ENCODE results near the gene GPR152.

DNA sequence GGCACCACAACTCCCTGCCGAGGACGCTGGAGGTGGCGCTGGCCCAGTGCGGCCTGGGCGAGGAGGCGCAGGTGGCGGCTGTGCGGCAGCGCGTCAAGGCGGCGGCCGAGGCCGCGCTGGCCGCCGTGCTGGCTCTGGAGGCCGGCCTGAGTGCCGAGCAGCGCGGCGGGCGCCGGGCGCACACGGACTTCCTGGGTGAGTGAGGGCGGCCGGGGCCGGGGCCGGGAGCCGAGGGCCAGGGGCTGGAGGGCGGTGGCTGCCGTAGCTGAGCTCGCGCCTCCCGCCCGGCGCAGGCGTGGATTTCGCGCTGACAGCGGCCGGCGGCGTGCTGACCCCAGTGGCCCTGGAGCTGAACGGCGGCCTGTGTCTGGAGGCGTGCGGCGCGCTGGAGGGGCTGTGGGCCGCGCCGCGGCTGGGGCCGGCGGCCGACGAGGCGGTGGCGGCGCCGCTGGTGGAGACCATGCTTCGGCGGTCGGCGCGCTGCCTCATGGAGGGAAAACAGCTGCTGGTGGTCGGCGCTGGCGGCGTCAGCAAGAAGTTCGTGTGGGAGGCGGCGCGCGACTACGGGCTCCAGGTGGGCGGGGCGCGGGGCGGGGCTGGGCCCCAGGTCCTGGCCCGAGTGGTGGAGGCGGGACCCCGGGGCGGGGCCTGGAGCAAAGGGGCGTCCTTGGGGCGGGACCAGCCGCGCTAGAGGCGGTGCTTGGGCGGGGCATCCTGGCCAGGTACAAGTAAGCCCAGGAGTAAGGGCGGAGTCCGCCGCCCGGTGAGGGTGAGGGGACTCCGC is 31.7 kb downstream of the GPR152 start:
- TF ChIP-seq RAD21 (conservative IDR thresholded peaks at IDR 0.05 in 1 of 2, IDR thresholded peaks at IDR 0.05 in 1 of 2) (no peak), CHD2 (IDR thresholded peaks at IDR 0.05; ENCODE audit: low read length, partially characterized antibody) (no peak), POLR2A (IDR thresholded peaks at IDR 0.05; ENCODE audit: low read length) (peak; percentile 61), ESRRA (IDR thresholded peaks at IDR 0.05; ENCODE audit: borderline replicate concordance, low read length) (no peak), HOXA7 (CRISPR knock-in tag; IDR thresholded peaks at IDR 0.05) (no peak), EP300 (IDR thresholded peaks at IDR 0.05) (no peak), SMC3 (IDR thresholded peaks at IDR 0.05) (no peak)
- TF ChIP-seq, protein P1, sequence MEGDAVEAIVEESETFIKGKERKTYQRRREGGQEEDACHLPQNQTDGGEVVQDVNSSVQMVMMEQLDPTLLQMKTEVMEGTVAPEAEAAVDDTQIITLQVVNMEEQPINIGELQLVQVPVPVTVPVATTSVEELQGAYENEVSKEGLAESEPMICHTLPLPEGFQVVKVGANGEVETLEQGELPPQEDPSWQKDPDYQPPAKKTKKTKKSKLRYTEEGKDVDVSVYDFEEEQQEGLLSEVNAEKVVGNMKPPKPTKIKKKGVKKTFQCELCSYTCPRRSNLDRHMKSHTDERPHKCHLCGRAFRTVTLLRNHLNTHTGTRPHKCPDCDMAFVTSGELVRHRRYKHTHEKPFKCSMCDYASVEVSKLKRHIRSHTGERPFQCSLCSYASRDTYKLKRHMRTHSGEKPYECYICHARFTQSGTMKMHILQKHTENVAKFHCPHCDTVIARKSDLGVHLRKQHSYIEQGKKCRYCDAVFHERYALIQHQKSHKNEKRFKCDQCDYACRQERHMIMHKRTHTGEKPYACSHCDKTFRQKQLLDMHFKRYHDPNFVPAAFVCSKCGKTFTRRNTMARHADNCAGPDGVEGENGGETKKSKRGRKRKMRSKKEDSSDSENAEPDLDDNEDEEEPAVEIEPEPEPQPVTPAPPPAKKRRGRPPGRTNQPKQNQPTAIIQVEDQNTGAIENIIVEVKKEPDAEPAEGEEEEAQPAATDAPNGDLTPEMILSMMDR (IDR thresholded peaks at IDR 0.05) = no peak
- TF ChIP-seq, protein P2, sequence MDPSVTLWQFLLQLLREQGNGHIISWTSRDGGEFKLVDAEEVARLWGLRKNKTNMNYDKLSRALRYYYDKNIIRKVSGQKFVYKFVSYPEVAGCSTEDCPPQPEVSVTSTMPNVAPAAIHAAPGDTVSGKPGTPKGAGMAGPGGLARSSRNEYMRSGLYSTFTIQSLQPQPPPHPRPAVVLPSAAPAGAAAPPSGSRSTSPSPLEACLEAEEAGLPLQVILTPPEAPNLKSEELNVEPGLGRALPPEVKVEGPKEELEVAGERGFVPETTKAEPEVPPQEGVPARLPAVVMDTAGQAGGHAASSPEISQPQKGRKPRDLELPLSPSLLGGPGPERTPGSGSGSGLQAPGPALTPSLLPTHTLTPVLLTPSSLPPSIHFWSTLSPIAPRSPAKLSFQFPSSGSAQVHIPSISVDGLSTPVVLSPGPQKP (IDR thresholded peaks at IDR 0.05; ENCODE audit: low read depth, low read length) = no peak
- TF ChIP-seq, protein P3, sequence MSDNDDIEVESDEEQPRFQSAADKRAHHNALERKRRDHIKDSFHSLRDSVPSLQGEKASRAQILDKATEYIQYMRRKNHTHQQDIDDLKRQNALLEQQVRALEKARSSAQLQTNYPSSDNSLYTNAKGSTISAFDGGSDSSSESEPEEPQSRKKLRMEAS (IDR thresholded peaks at IDR 0.05) = peak; percentile 47; the same call in 1 of the 2 replicates
- TF ChIP-seq, protein P4, sequence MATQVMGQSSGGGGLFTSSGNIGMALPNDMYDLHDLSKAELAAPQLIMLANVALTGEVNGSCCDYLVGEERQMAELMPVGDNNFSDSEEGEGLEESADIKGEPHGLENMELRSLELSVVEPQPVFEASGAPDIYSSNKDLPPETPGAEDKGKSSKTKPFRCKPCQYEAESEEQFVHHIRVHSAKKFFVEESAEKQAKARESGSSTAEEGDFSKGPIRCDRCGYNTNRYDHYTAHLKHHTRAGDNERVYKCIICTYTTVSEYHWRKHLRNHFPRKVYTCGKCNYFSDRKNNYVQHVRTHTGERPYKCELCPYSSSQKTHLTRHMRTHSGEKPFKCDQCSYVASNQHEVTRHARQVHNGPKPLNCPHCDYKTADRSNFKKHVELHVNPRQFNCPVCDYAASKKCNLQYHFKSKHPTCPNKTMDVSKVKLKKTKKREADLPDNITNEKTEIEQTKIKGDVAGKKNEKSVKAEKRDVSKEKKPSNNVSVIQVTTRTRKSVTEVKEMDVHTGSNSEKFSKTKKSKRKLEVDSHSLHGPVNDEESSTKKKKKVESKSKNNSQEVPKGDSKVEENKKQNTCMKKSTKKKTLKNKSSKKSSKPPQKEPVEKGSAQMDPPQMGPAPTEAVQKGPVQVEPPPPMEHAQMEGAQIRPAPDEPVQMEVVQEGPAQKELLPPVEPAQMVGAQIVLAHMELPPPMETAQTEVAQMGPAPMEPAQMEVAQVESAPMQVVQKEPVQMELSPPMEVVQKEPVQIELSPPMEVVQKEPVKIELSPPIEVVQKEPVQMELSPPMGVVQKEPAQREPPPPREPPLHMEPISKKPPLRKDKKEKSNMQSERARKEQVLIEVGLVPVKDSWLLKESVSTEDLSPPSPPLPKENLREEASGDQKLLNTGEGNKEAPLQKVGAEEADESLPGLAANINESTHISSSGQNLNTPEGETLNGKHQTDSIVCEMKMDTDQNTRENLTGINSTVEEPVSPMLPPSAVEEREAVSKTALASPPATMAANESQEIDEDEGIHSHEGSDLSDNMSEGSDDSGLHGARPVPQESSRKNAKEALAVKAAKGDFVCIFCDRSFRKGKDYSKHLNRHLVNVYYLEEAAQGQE (IDR thresholded peaks at IDR 0.05) = no peak

Data from A549 (cell line).